HG03460 (cell line): ENCODE measurements around the gene TMOD4.
"Not testable (repeated sequence)": the region's sequence is repeated elsewhere in the genome, so short reads cannot be mapped to it uniquely, and the experiment has no call there.

Experiments used
- ATAC-seq: cut with Tn5 transposase; IDR thresholded peaks from one replicate; pipeline ENCODE4 v1.9.1; 2021; ENCODE audit not compliant: unreplicated experiment

The TMOD4 gene

DNA sequence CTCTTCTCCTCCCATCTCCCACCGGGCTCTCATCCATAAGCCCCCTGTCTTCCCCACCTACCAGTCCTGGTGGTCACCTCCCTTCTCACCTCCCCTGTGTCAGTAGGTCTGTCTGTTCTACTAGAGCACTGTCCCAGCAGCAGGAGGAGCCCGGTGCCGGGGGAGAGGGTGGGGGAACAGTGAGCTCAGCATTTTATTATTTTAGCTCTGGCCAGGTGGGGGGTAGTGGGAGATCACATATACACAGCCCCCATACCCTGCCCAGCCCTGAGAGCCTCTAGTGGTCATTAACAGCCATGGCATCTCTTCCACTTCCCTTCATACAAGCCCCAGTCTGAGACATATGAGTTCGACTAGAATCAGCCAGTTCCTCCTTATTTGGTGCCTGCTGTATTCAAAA lies at the start of gene TMOD4:
TMOD4 (minus strand) TSS at position 119 of the 400 bp plus-strand sequence. CDS start 1,106 bp downstream, outside the sequence.
- no peak for ATAC-seq

DNA sequence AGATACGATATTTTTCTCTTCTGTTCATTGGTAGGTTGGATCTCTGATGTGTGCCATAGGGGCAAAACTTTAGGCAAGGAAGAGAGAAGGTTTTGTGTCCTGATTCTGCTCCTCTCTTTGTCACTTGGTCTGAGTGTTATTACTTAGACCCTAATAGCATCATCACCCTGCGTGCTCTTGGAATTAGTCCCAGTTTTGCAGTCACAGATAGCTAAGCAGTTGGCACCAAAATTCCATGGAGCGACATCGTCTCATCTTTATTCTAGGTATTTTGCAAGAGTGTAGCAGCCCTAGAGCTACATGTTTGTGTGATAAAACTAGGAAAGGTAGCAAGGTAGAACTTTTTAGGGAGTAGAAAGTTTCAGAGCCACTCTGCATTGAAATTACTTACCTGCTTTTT lies 46.3 kb upstream of the TMOD4 start:
- no peak for ATAC-seq

GRCh38 chr1:151221616-151222015 lies 45.8 kb upstream of the TMOD4 start:
- ATAC-seq, result no peak

- no peak for ATAC-seq
These were observed 37.8 kb upstream of the TMOD4 start for GRCh38 chr1:151213560-151213959.

GRCh38 chr1:151211972-151212705 lies 36.4 kb upstream of the TMOD4 start:
- no peak for ATAC-seq

DNA sequence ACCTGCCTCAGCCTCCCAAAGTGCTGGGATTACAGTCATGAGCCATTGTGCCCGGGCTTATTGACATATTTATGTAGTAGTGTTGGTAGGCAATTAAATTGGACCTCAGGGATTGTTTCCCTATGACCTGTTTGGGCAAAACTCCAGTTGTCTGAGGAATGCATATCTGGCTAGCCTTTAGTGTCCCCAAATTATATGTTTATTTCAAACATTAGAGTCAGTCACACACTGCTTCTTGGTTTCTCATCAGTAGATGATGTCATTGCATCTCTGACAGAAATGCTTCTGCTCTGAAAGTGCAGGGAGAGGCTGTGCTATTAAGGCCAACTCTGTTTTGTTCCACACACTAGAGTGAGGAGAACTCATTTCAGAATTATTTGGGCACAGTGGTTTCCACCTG lies 35.0 kb upstream of the TMOD4 start:
- ATAC-seq, result no peak

- ATAC-seq, result not testable (repeated sequence)
These were observed 29.7 kb upstream of the TMOD4 start for GRCh38 chr1:151205381-151205965.

GRCh38 chr1:151199873-151200581 lies 24.2 kb upstream of the TMOD4 start:
- no peak for ATAC-seq

DNA sequence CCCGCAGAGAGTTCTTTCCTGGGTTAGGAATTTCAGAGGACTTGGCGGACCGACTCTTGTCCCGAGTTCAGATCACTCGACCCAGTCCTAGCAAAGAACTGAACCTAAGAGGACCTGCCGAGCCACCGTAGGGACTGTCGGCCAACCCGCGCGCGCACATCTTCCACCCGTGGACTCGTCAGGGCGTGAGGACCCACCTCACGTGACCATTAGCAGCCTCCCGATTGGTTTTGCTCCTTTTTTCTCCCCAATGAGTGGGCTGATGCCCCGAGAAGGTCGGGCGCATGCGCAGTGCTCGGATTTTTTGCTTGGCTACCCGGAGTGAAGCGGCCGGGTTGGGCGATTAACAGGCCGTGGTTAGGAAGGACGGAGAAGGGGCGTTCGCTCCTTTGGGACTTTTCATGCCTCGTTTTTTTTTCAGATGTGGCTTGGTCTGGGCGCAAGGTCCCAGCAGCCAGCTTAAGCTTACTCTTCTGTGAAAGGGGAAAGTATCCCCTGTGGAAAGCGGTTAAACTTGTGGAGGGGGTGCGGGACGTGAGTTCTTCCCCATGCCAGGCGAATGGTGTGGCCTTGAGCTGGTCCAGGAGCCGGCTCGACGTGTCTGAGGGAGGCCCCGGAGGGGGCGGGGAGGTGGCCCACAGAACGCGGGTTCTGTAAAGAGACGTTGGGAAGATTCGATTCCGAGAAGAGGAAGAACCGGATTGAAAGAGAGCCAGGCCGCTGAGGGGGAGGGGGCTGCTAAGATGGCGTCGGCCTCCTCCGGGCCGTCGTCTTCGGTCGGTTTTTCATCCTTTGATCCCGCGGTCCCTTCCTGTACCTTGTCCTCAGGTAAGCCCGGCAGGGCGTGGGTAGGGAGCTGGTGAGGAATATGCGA lies 22.7 kb upstream of the TMOD4 start, which contains the start of gene PIP5K1A:
PIP5K1A (plus strand) TSS at position 299 of the 874 bp plus-strand sequence; CDS start at position 744, 445 bp downstream.
- ATAC-seq, result peak; percentile 85

- no peak for ATAC-seq
These were observed 22.1 kb upstream of the TMOD4 start for GRCh38 chr1:151197863-151198253.

- no peak for ATAC-seq
These were observed 20.6 kb upstream of the TMOD4 start for GRCh38 chr1:151196292-151196800.

DNA sequence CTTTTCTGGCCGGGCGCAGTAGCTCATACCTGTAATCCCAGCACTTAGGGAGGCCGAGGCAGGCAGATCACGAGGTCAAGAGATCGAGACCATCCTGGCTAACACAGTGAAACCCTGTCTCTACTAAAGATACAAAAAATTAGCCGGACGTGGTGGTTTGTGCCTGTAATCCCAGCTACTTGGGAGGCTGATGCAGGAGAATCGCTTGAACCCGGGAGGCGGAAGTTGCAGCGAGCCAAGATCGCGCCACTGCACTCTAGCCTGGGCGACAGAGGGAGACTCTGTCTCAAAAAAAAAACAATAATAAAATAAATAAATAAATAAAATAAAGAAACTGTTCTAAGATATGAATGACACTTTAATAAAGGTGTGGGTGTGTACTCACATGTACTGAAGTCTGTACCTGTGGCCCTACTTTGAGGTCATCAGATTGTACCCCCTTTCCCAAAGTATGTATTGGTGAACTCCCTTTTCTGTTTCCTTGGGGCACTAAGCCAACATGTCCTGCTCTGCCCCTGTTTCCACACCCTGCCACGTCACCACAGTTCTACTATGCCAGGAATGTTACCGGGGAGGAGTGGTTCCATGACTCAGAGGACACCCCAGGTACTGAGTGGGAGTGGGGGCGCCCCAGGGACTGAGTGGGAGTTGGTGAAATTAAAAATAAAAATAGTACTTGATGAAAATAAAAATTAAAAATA lies 19.3 kb upstream of the TMOD4 start:
- ATAC-seq, result not testable (repeated sequence)

DNA sequence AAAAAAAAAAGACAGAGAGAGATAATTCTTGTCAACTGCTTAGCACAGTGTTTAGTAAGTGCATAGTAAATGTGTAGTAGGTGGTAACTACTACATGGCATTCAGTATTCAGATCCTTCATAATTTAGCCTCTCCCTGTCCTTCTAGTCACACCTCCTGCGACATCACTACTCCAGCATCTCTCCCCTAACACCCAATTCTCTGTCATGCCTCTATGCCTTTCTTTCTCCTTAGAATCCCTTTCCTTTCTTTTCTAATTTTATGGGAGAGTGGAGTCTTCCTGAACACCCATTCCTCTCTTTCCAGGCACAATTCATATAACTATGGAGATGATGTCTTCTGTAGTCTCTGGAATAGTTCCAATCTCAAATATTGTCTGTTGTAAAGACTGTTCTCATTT lies 18.1 kb upstream of the TMOD4 start:
- ATAC-seq, result no peak

DNA sequence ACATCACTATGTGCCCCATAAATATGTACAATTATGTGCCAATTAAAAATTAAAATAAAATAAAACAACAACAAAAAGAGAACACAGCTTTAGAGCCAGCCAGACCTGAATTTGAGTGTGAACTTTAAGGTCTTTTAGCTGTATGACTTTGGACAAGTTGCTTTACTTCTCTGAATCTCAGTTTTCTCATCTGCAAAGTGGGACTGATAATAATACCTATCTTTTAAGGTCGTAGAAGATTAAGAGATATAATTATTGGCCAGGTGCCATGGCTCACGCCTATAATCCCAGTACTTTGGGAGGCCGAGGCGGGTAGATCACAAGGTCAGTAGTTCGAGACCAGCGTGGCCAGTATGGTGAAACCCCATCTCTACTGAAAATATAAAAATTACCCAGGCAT lies 17.5 kb upstream of the TMOD4 start:
- no peak for ATAC-seq

DNA sequence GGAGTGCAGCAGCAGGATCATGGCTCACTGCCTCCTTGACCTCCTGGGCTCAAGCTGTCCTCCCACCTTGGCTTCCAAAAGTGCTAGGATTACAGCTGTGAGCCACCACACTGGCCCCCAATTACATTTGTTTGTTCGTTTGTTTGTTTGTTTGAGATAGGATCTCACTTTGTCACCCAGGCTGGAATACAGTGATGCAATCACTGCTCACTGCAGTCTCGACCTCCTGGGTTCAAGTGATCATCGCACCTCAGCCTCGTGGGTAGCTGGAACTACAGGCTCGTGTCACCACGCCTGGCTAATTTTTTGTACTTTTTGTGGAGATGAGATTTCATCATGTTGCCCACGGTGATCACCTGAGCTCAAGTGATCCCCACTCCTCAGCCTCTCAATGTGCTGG lies 16.3 kb upstream of the TMOD4 start:
- no peak for ATAC-seq

GRCh38 chr1:151189637-151190445 lies 14.1 kb upstream of the TMOD4 start, which contains the start of gene VPS72:
VPS72 (minus strand) TSS chr1:151190197; CDS start chr1:151190121, 76 bp downstream.
- ATAC-seq, result peak; percentile 83

DNA sequence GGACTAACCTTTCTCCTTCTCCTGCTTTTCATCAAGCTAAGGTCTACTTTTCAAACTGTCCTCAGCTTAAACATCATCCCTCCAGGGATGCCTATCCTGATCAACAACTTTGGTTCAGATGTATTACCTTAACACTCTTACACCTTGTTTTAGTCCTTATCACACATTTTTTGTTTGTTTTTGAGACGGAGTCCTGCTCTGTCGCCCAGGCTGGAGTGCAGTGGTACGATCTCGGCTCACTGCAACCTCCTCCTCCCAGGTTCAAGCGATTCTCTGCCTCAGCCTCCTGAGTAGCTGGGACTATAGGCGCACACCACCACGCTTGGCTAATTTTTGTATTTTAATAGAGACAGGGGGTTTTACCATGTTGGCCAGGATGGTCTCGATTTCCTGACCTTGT lies 12.9 kb upstream of the TMOD4 start:
- ATAC-seq, result not testable (repeated sequence)

DNA sequence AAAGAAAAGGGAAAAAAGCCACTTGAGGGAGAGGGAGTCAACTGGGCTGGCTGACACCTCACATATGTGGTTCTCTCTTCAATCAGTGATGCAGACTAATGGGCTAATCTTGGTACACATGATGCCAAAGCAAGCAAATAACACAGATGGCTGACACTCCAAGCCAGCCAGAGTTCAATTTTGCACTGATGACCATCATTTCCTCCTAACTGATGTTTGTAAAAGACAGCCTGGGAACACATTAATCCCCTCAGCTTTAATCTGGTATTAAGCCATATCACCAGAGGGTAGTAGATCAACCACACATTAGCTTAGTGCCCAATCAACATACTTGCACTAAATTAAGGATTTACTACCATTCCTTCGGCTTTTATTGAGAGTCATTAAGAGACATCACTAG lies 11.4 kb upstream of the TMOD4 start:
- no peak for ATAC-seq

GRCh38 chr1:151184211-151184610 lies 8.4 kb upstream of the TMOD4 start:
- ATAC-seq, result no peak
